Neuronal stem cell (in vitro differentiated cells): Measurements from ENCODE around the gene ZNF24.

Experiments
- DNase-seq: peaks from one replicate; pipeline ENCODE4 v3.0.0-alpha.2; 2013; ENCODE audit warnings: low spot score
- H2AFZ ChIP-seq: one replicate; pipeline ENCODE4 v1.6.1; 2013; ENCODE audit warnings: mild to moderate bottlenecking, low read length, inconsistent platforms
- H2AK5ac ChIP-seq: 2 replicates; pipeline ENCODE4 v1.6.1; 2013; ENCODE audit warnings: low read depth, mild to moderate bottlenecking, inconsistent platforms, low read length, moderate library complexity, mixed read lengths
- H2BK120ac ChIP-seq: 2 replicates; pipeline ENCODE4 v1.6.1; 2013; ENCODE audit warnings: low read depth, mild to moderate bottlenecking, inconsistent platforms, low read length, moderate library complexity, mixed read lengths
- H2BK12ac ChIP-seq: one replicate; pipeline ENCODE4 v1.6.1; 2013; ENCODE audit warnings: low read length, inconsistent platforms
- H2BK15ac ChIP-seq: 2 replicates; pipeline ENCODE4 v1.6.1; 2013; ENCODE audit warnings: mild to moderate bottlenecking, low read length, inconsistent platforms, mixed read lengths
- H2BK5ac ChIP-seq: one replicate; pipeline ENCODE4 v1.6.1; 2013; ENCODE audit warnings: inconsistent platforms, mild to moderate bottlenecking, low read length, moderate library complexity
- H3K14ac ChIP-seq: one replicate; pipeline ENCODE4 v1.6.1; 2013; ENCODE audit warnings: low read length, inconsistent platforms
- H3K18ac ChIP-seq: 2 replicates; pipeline ENCODE4 v1.6.1; 2013; ENCODE audit warnings: low read length, inconsistent platforms
- H3K23ac ChIP-seq: 2 replicates; pipeline ENCODE4 v1.6.1; 2013; ENCODE audit warnings: low read depth, mild to moderate bottlenecking, mixed read lengths, low read length, inconsistent platforms; ENCODE audit not compliant: poor library complexity
- H3K27ac ChIP-seq: replicated peaks from 3 replicates; pipeline ENCODE4 v1.5.1; 2013; ENCODE audit warnings: low read length, inconsistent platforms
- H3K27me3 ChIP-seq, 3 experiments: 2 replicates each; pipeline ENCODE4 v1.6.1; 2013; ENCODE audit warnings: low read length in 3 of 3, mild to moderate bottlenecking in 2 of 3, inconsistent platforms in 1 of 3, low read depth in 1 of 3, mixed read lengths in 1 of 3, moderate library complexity in 1 of 3; ENCODE audit not compliant: control insufficient read depth in 3 of 3, insufficient read depth in 3 of 3
- H3K36me3 ChIP-seq, 2 donors: replicated peaks in 1 of 2; 2 replicates each; pipeline ENCODE4 v1.6.1; 2013; ENCODE audit warnings: low read length in 2 of 2; ENCODE audit not compliant: control insufficient read depth in 2 of 2, insufficient read depth in 2 of 2
- H3K4ac ChIP-seq: 2 replicates; pipeline ENCODE4 v1.6.1; 2013; ENCODE audit warnings: inconsistent platforms, mild to moderate bottlenecking, low read length, moderate library complexity
- H3K4me1 ChIP-seq, 2 donors: 1 replicate in 1 of 2; 2 replicates in 1 of 2; pipeline ENCODE4 v1.6.1; 2013; ENCODE audit warnings: low read length in 2 of 2, low read depth in 1 of 2; ENCODE audit not compliant: control insufficient read depth in 2 of 2, insufficient read depth in 1 of 2
- H3K4me2 ChIP-seq: one replicate; pipeline ENCODE4 v1.6.1; 2013; ENCODE audit warnings: mild to moderate bottlenecking, low read length, inconsistent platforms; ENCODE audit not compliant: insufficient read depth, poor library complexity, severe bottlenecking
- H3K4me3 ChIP-seq, 2 donors: 2 replicates each; pipeline ENCODE4 v1.5.1; 2013; ENCODE audit warnings: low read length in 2 of 2, mild to moderate bottlenecking in 2 of 2, inconsistent platforms in 1 of 2, moderate library complexity in 1 of 2
- H3K79me1 ChIP-seq: one replicate; pipeline ENCODE4 v1.6.1; 2013; ENCODE audit warnings: low read depth, mild to moderate bottlenecking, inconsistent platforms, low read length, moderate library complexity
- H3K9ac ChIP-seq: one replicate; pipeline ENCODE4 v1.6.1; 2013; ENCODE audit warnings: mild to moderate bottlenecking, low read depth, low read length, inconsistent platforms; ENCODE audit not compliant: poor library complexity
- H3K9me3 ChIP-seq, 2 donors: replicated peaks in 1 of 2; 2 replicates each; pipeline versions ENCODE3 to v1.6.1; 2013; ENCODE audit warnings: low read length in 2 of 2, mild to moderate bottlenecking in 2 of 2, inconsistent platforms in 1 of 2, low read depth in 1 of 2, mixed read lengths in 1 of 2, moderate library complexity in 1 of 2; ENCODE audit not compliant: control insufficient read depth in 2 of 2, insufficient read depth in 1 of 2
- H4K8ac ChIP-seq: one replicate; pipeline ENCODE4 v1.6.1; 2013; ENCODE audit warnings: low read depth, mild to moderate bottlenecking, inconsistent platforms, low read length, moderate library complexity
- H4K91ac ChIP-seq: one replicate; pipeline ENCODE4 v1.6.1; 2013; ENCODE audit warnings: low read length, low read depth, mild to moderate bottlenecking, inconsistent platforms; ENCODE audit not compliant: poor library complexity
- WGBS, 2 donors: extraction: QIAGEN DNeasy Blood & Tissue Kit; methylation state at CpG; one replicate each; pipeline ENCODE4 v1.1.7; 2013; ENCODE audit warnings: missing lambda C conversion rate in 2 of 2, mixed read lengths in 1 of 2; ENCODE audit not compliant: insufficient read length in 2 of 2, insufficient replicate concordance in 1 of 2; ENCODE audit errors: extremely low coverage in 2 of 2; 5-methylcytosine and 5-hydroxymethylcytosine counted together

Gene ZNF24

GRCh38 chr18:35291166-35291565 lies 53.1 kb downstream of the ZNF24 start:
- no peak for DNase-seq
- no peak overlapping the region for H2BK12ac ChIP-seq

DNA sequence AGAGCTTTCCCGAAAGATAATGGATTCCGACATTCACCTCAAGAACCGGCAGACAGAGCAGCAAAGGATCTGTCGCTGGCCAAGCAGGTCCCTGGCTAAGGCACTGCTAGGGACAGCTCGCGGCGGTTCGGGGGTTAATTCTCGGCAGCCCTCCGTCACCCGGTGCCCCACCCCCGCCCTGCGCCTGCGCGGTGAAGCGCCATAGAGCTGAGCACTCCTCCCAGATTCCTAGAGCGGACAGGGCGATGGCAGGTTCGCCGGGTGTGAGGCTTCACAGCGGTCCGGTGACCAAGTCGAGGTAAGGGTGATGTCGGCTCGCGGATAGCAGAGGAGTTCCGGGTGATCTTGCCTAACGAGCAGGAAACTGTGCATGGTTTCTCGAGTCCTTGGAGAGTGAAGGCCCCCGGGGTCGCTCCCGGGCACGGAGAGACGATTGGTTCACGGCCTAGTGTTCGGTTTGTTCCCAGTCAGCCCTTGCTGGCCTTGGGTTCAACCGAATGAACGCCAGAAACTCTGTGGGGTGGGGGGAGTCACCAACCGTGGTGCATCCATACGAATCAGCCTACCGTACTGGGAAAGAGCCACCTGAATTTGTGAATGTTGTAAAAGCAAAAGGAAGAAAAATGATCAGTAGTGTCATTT lies 54.0 kb downstream of the ZNF24 start, which contains the start of gene ZSCAN30:
TSS of gene ZSCAN30 (minus strand) at position 136 of the 642 bp plus-strand sequence. CDS start 25,877 bp downstream, outside the sequence.
- peak within 1 kb of the TSS; percentile 68 for H3K23ac ChIP-seq
- no peak within 1 kb of the TSS for H2BK120ac ChIP-seq
- peak within 1 kb of the TSS; percentile 95 for H3K18ac ChIP-seq
- H2BK5ac ChIP-seq = no peak within 1 kb of the TSS
- H3K27me3 ChIP-seq = no peaks in the 10 kb centered on the region
- peak within 1 kb of the TSS; percentile 92 for H3K9ac ChIP-seq
- H3K36me3 ChIP-seq = peaks cover 5 to 40% of the 10 kb centered on the region in 2 donors
- no peak within 1 kb of the TSS for H3K4ac ChIP-seq
- no peak within 1 kb of the TSS for H2BK12ac ChIP-seq
- peak; percentile 92 for DNase-seq
- no CpG with 5 or more reads among the region's 41 CpGs for WGBS, 2 donors
- peak within 1 kb of the TSS; percentile 62 for H3K4me2 ChIP-seq
- peaks cover 3 to 19% of the 10 kb centered on the region in 2 donors for H3K9me3 ChIP-seq
- H3K4me3 ChIP-seq = peak within 1 kb of the TSS; percentile 74 to 97
- no peak within 1 kb of the TSS for H4K91ac ChIP-seq
- H3K79me1 ChIP-seq = peaks cover 6% of the 10 kb centered on the region
- H2AFZ ChIP-seq = peak within 1 kb of the TSS; percentile 89
- H3K4me1 ChIP-seq = peaks cover 3 to 5% of the 10 kb centered on the region in 2 donors
- H2BK15ac ChIP-seq = peak within 1 kb of the TSS; percentile 5
- no peak within 1 kb of the TSS for H4K8ac ChIP-seq
- peak within 1 kb of the TSS; percentile 31 for H3K14ac ChIP-seq
- no peak within 1 kb of the TSS for H2AK5ac ChIP-seq
- H3K27ac ChIP-seq = peak within 1 kb of the TSS; percentile 42

More at GRCh38 chr18:35291166-35291565, 53.1 kb downstream of the ZNF24 start:
- no peak overlapping the region for H4K91ac ChIP-seq
- no peak overlapping the region for H3K9ac ChIP-seq
- H3K79me1 ChIP-seq = peaks cover 6% of the 10 kb centered on the region
- no peak overlapping the region for H3K4ac ChIP-seq
- no peak overlapping the region for H2AFZ ChIP-seq
- H2BK5ac ChIP-seq = no peak overlapping the region
- H3K36me3 ChIP-seq = peaks cover 7 to 50% of the 10 kb centered on the region in 2 donors
- no peak overlapping the region for H2BK120ac ChIP-seq
- H3K27ac ChIP-seq = no peak overlapping the region
- no peak overlapping the region for H2BK15ac ChIP-seq
- H3K27me3 ChIP-seq = no peaks in the 10 kb centered on the region
- peaks cover 3 to 5% of the 10 kb centered on the region in 2 donors for H3K4me1 ChIP-seq
- H3K23ac ChIP-seq = no peak overlapping the region
- peak overlapping the region; percentile 74 to 97 for H3K4me3 ChIP-seq
- peak overlapping the region; percentile 62 for H3K4me2 ChIP-seq
- peaks cover 3 to 28% of the 10 kb centered on the region in 2 donors for H3K9me3 ChIP-seq
- WGBS, 2 donors = no CpG with 5 or more reads among the region's 2 CpGs
- no peak overlapping the region for H4K8ac ChIP-seq
- peak overlapping the region; percentile 31 for H3K14ac ChIP-seq
- no peak overlapping the region for H3K18ac ChIP-seq
- H2AK5ac ChIP-seq = no peak overlapping the region

GRCh38 chr18:35289727-35290093 lies 54.5 kb downstream of the ZNF24 start:
- Histone ChIP-seq H3K18ac (no peak overlapping the region), H3K23ac (no peak overlapping the region), H3K4me2 (peak overlapping the region; percentile 62), H2BK120ac (no peak overlapping the region), H2BK12ac (no peak overlapping the region), H3K79me1 (peaks cover 6% of the 10 kb centered on the region), H3K4me3 (peak overlapping the region; percentile 74 to 80), H3K4ac (no peak overlapping the region), H3K4me1 (peaks cover 3 to 5% of the 10 kb centered on the region in 2 donors), H4K8ac (no peak overlapping the region), H3K9ac (no peak overlapping the region), H3K27me3 (no peaks in the 10 kb centered on the region), H3K36me3 (peaks cover 2 to 35% of the 10 kb centered on the region in 2 donors), H4K91ac (no peak overlapping the region), H2AK5ac (no peak overlapping the region), H3K9me3 (peaks cover 5 to 17% of the 10 kb centered on the region in 2 donors), H2BK5ac (no peak overlapping the region), H3K27ac (peak overlapping the region; percentile 42), H2AFZ (peak overlapping the region; percentile 89), H2BK15ac (no peak overlapping the region), H3K14ac (no peak overlapping the region)
- no CpG with 5 or more reads among the region's 8 CpGs for WGBS, 2 donors
- no peak for DNase-seq

DNA sequence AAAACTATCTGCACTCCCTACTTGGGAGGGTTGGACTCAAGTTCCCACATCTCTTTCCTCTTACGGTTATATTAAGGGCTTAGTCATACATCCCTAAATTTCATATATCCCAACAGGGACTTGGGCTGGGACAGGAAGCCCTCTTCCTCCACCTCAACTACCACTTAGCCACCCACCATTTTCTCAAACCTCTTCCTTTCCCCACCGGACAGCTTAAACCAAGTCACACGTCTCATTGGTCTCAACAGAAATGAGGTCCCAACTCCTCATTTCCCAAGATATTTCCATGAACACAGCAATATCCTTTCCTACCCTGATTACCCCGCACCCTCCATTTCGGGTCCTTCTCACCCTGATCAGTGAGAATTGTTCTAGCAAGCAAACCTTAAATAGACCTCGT lies 54.9 kb downstream of the ZNF24 start:
- Histone ChIP-seq H3K4me3 (peak overlapping the region; percentile 74 to 80), H3K36me3 (peaks cover 5 to 31% of the 10 kb centered on the region in 2 donors), H3K4ac (no peak overlapping the region), H3K27me3 (no peaks in the 10 kb centered on the region), H2AFZ (peak overlapping the region; percentile 89), H2BK5ac (no peak overlapping the region), H3K23ac (no peak overlapping the region), H3K79me1 (peaks cover 6% of the 10 kb centered on the region), H2BK120ac (no peak overlapping the region), H2BK12ac (no peak overlapping the region), H2BK15ac (no peak overlapping the region), H3K27ac (no peak overlapping the region), H4K8ac (no peak overlapping the region), H2AK5ac (no peak overlapping the region), H4K91ac (no peak overlapping the region), H3K9ac (no peak overlapping the region), H3K4me1 (peaks cover 3 to 5% of the 10 kb centered on the region in 2 donors), H3K4me2 (peak overlapping the region; percentile 62), H3K14ac (no peak overlapping the region), H3K9me3 (peaks cover 10 to 17% of the 10 kb centered on the region in 2 donors), H3K18ac (no peak overlapping the region)
- DNase-seq = no peak
- no CpG with 5 or more reads among the region's 6 CpGs for WGBS, 2 donors
